HCT116 (cell line): Measurements from ENCODE around the gene C3orf20.

Source experiments
- CTCF ChIP-seq, 3 experiments: fragments of 200-600 bp in 1 of 3; sonication (generic) in 1 of 3; IDR thresholded peaks in 2 of 3; conservative IDR thresholded peaks in 1 of 3; 2 replicates each; pipeline ENCODE4 v1.5.1; 2012 to 2017; ENCODE audit warnings: low read depth in 2 of 3, low read length in 2 of 3, antibody characterized with exemption in 1 of 3, borderline replicate concordance in 1 of 3, control low read depth in 1 of 3, mild to moderate bottlenecking in 1 of 3, mixed read lengths in 1 of 3, mixed run types in 1 of 3, moderate library complexity in 1 of 3; ENCODE audit not compliant: insufficient read depth in 1 of 3
- ELF1 ChIP-seq: IDR thresholded peaks from 2 replicates; pipeline ENCODE4 v1.6.1; 2012; ENCODE audit warnings: low read depth, borderline replicate concordance
- EZH2phosphoT487 ChIP-seq: fragments of 200-600 bp; IDR thresholded peaks from 2 replicates; pipeline ENCODE4 v1.6.1; 2018; ENCODE audit warnings: antibody characterized with exemption, borderline replicate concordance
- POLR2AphosphoS5 ChIP-seq: IDR thresholded peaks from 2 replicates; pipeline ENCODE4 v1.6.1; 2011; ENCODE audit warnings: mild to moderate bottlenecking, low read depth, low read length, moderate library complexity
- REST ChIP-seq: IDR thresholded peaks from 2 replicates; pipeline ENCODE4 v1.6.1; 2012; ENCODE audit warnings: low read depth
- SRF ChIP-seq: IDR thresholded peaks from 2 replicates; pipeline ENCODE4 v1.6.1; 2012; ENCODE audit warnings: low read depth
- ZBTB33 ChIP-seq: IDR thresholded peaks from 2 replicates; pipeline ENCODE4 v1.6.1; 2011; ENCODE audit warnings: mild to moderate bottlenecking, low read length, moderate library complexity; ENCODE audit not compliant: insufficient replicate concordance; ENCODE audit errors: extremely low read depth
- ZNF274 ChIP-seq: fragments of 200-500 bp; sonication (Bioruptor generic); IDR thresholded peaks from 2 replicates; pipeline ENCODE4 v1.6.1; 2014; ENCODE audit warnings: mild to moderate bottlenecking, low read depth, low read length, inconsistent platforms

GRCh38 chr3:14810801-14811661, 136.1 kb downstream of the C3orf20 start:
- TF ChIP-seq SRF (no peak), ELF1 (no peak), EZH2phosphoT487 (no peak), POLR2AphosphoS5 (no peak), CTCF (IDR thresholded peaks at IDR 0.05 in 2 of 3, conservative IDR thresholded peaks at IDR 0.05 in 1 of 3; ENCODE audit: borderline replicate concordance in 1 of 3, insufficient read depth in 1 of 3, low read depth in 2 of 3, low read length in 2 of 3) (no peak), ZNF274 (no peak), ZBTB33 (no peak), REST (no peak)
